K562 (cell line): ENCODE results near the gene SOAT2. TPM values are rescaled to one million over a fixed set of nuclear protein-coding genes. Genes with fewer than 3 reads are reported as not detected.

Experiments
- ATAC-seq: fragments of 200-7000 bp; cut with Tn5 transposase; 3 replicates; pipeline ENCODE4 v1.9.1; 2020; ENCODE audit warnings: moderate library complexity
- BruUV-seq: library from RNA; stranded (reverse); fragments of 400-500 nt; replicated peaks from 2 replicates; lab custom pipeline; 2021; lab: Mats Ljungman, UMichigan
- CTCF ChIA-PET: fragments of 300-600 bp; formaldehyde crosslinking; extraction: SDS; loops from one replicate; lab custom pipeline; 2021; ENCODE audit warnings: low intra/inter-chr PET ratio; lab: Yijun Ruan, JAX
- POLR2A ChIA-PET: fragments of 300-600, 350-650 bp; sonication (Branson Sonifier 250); formaldehyde crosslinking; extraction: SDS; loops from one replicate; lab custom pipeline; 2021; ENCODE audit warnings: antibody characterized with exemption, inconsistent platforms; lab: Yijun Ruan, JAX
- DNase-seq, 4 experiments: peaks; one replicate each; pipeline versions ENCODE4 v3.0.0 to v3.0.0-alpha.2; 2011 to 2018; ENCODE audit warnings: low spot score in 3 of 4, mixed read lengths in 3 of 4; ENCODE audit errors: extremely low read depth in 1 of 4
- FAIRE-seq: peaks from 2 replicates; lab custom pipeline; 2011; peaks lifted over from hg19 to GRCh38; lab: Jason Lieb, UNC
- H2AFZ ChIP-seq: 2 replicates; pipeline ENCODE4 v1.6.0; 2011; ENCODE audit warnings: low read depth, low read length, control low read depth, inconsistent platforms
- H3K27ac ChIP-seq: fragments of 200-600 bp; 3 replicates; pipeline ENCODE4 v1.8.0; 2011; ENCODE audit warnings: low read depth, mild to moderate bottlenecking, control low read depth, inconsistent platforms, low read length, moderate library complexity, mixed read lengths; ENCODE audit errors: extremely low read depth
- H3K27me3 ChIP-seq, 2 experiments: fragments of 300-600 bp in 1 of 2; 2 replicates in 1 of 2; 3 replicates in 1 of 2; pipeline versions ENCODE4 v1.6.0 to v1.8.0; 2011; ENCODE audit warnings: inconsistent platforms in 2 of 2, low read length in 2 of 2, mild to moderate bottlenecking in 1 of 2, mixed read lengths in 1 of 2, moderate library complexity in 1 of 2; ENCODE audit not compliant: control insufficient read depth in 2 of 2, insufficient read depth in 2 of 2
- H3K36me3 ChIP-seq: fragments of 300-600 bp; 3 replicates; pipeline ENCODE4 v1.8.0; 2011; ENCODE audit warnings: mild to moderate bottlenecking, low read length, inconsistent platforms; ENCODE audit not compliant: control insufficient read depth, insufficient read depth
- H3K4me1 ChIP-seq, 2 experiments: fragments of 200-600 bp in 1 of 2; replicated peaks in 1 of 2; 2 replicates in 1 of 2; 3 replicates in 1 of 2; pipeline versions ENCODE4 v1.5.1 to v1.8.0; 2011; ENCODE audit warnings: inconsistent platforms in 2 of 2, low read length in 2 of 2, mild to moderate bottlenecking in 1 of 2, mixed read lengths in 1 of 2, moderate library complexity in 1 of 2; ENCODE audit not compliant: control insufficient read depth in 2 of 2, insufficient read depth in 2 of 2
- H3K4me2 ChIP-seq: 2 replicates; pipeline ENCODE4 v1.6.1; 2011; ENCODE audit warnings: low read length, control low read depth, inconsistent platforms, mixed read lengths; ENCODE audit not compliant: insufficient read depth
- H3K4me3 ChIP-seq: fragments of 200-600 bp; sonication (generic), shearing (Covaris generic); 2 replicates; pipeline ENCODE4 v1.5.1; 2016; ENCODE audit warnings: control low read depth, inconsistent platforms
- H3K79me2 ChIP-seq: fragments of 200-600 bp; 3 replicates; pipeline ENCODE4 v1.8.0; 2011; ENCODE audit warnings: low read length, inconsistent platforms; ENCODE audit not compliant: control insufficient read depth, insufficient read depth
- H3K9ac ChIP-seq, 2 experiments: 2 replicates each; pipeline versions ENCODE4 v1.6.0 to v1.6.1; 2011; ENCODE audit warnings: low read depth in 2 of 2, low read length in 2 of 2, control low read depth in 1 of 2, inconsistent platforms in 1 of 2, mild to moderate bottlenecking in 1 of 2, mixed read lengths in 1 of 2; ENCODE audit not compliant: insufficient read depth in 1 of 2
- H3K9me1 ChIP-seq: one replicate; pipeline ENCODE4 v1.6.0; 2011; ENCODE audit warnings: inconsistent platforms, mild to moderate bottlenecking, low read length, moderate library complexity; ENCODE audit not compliant: control insufficient read depth, insufficient read depth
- H3K9me3 ChIP-seq: replicated peaks from 2 replicates; pipeline ENCODE4 v1.5.1; 2011; ENCODE audit warnings: low read depth, low read length, inconsistent platforms; ENCODE audit not compliant: control insufficient read depth, insufficient read depth
- H4K20me1 ChIP-seq: replicated peaks from 2 replicates; pipeline ENCODE4 v1.6.1; 2011; ENCODE audit warnings: low read length, inconsistent platforms, mixed read lengths; ENCODE audit not compliant: control insufficient read depth, insufficient read depth
- CEBPZ ChIP-seq: fragments of 150-350 bp; IDR thresholded peaks from 2 replicates; pipeline ENCODE4 v1.6.1; 2014; ENCODE audit warnings: low read depth, mild to moderate bottlenecking, low read length, borderline replicate concordance
- ZBED1 ChIP-seq: IDR thresholded peaks from 2 replicates; pipeline ENCODE4 v1.6.1; 2014
- ZBTB40 ChIP-seq, 2 experiments: fragments of 450-650 bp in 1 of 2; sonication (generic) in 1 of 2; formaldehyde crosslinking in 1 of 2; IDR thresholded peaks; 2 replicates each; pipeline versions ENCODE4 v1.7.1 to v1.9.0; 2016 to 2022; ENCODE audit warnings: inconsistent platforms in 1 of 2, mild to moderate bottlenecking in 1 of 2, missing genetic modification reagents in 1 of 2
- ZNF175 ChIP-seq: fragments of 200-800 bp; sonication (Bioruptor generic); IDR thresholded peaks from 2 replicates; pipeline ENCODE4 v1.6.1; 2016; ENCODE audit warnings: low read depth, mild to moderate bottlenecking, missing genetic modification characterization, missing compliant biosample characterization
- WGBS: fragments of 100-300 bp; shearing (Covaris generic); methylation state at CpG from one replicate; pipeline ENCODE4 v1.1.6; 2016; ENCODE audit warnings: low coverage, mixed read lengths; ENCODE audit not compliant: insufficient coverage; ENCODE audit errors: missing lambda C conversion rate; 5-methylcytosine and 5-hydroxymethylcytosine counted together
- in situ Hi-C: fragments of 300-500 bp; cut with MboI; formaldehyde crosslinking; loops from 4 replicates; pipeline ENCODE4 v1.15.0; 2018; ENCODE audit warnings: inconsistent platforms, mixed read lengths
- intact Hi-C: fragments of 100-400 bp; cut with micrococcal nuclease; formaldehyde crosslinking; loops from 2 replicates; pipeline ENCODE4 v1.14.2; 2022
- polyA plus RNA-seq, 8 experiments: library from polyadenylated mRNA; depleted of rRNA in 4 of 8; stranded (reverse) in 5 of 8; unstranded in 3 of 8; fragments of >200 nt; fragmentation: Nextera tagmentation in 2 of 8; fragmentation: Illumina TruSeq in 1 of 8; extraction: Ambion mirVana in 2 of 8; extraction: Trizol in 1 of 8; gene quantifications; 2 replicates each; pipeline versions ENCODE4 v1.2.1 to v1.2.3, GENCODE V29; 2011 to 2014; ENCODE audit warnings: inconsistent platforms in 1 of 8, missing spikeins in 1 of 8
- total RNA-seq, 7 experiments: library from RNA; depleted of rRNA in 6 of 7; stranded (reverse); fragments of >200 nt in 6 of 7; fragmentation: Illumina TruSeq in 2 of 7; extraction: Trizol in 2 of 7; gene quantifications; 2 replicates each; pipeline versions ENCODE4 v1.2.1 to v1.2.3, GENCODE V29; 2011 to 2021; ENCODE audit warnings: low replicate concordance in 1 of 7

Gene SOAT2
- total and polyA plus RNA-seq, 9 of the 15 experiments (the other 6 are each of a cell fraction or from before 2014, with no cell fraction given): 0.04 TPM; not detected in 8

GRCh38 chr12:53101931-53102781, 1.1 kb upstream of the SOAT2 start:
- intact Hi-C loops: no loop called here
- H3K27me3 ChIP-seq: no peaks in the 10 kb centered on the region; a peak in 1 of 5 replicates
- peaks cover 6% of the 10 kb centered on the region for H3K9me1 ChIP-seq
- ChIA-PET POLR2A (interaction anchor here (0.6 to 2.0 kb wide), 8 partner anchors 10 to 36 kb away, joined by 3 to 9 read pairs (median 3); partner anchors contain the start of gene SPRYD3), CTCF (no interaction called here)
- H3K36me3 ChIP-seq: no peaks in the 10 kb centered on the region
- FAIRE-seq: no peak
- peak overlapping the region in 1 of 2 experiments; percentile 57; a peak in 1 of 4 replicates for H3K9ac ChIP-seq
- no peaks in the 10 kb centered on the region for H3K9me3 ChIP-seq
- no peaks in the 10 kb centered on the region for H4K20me1 ChIP-seq
- H3K27ac ChIP-seq: no peak overlapping the region
- ATAC-seq: no peak
- DNase-seq: peak in 1 of 4 experiments; percentile 2
- in situ Hi-C loops: loop anchor here (5.0 kb wide), 1 partner anchor 35 kb away; no protein-coding TSS in a partner anchor
- no peak overlapping the region for H3K4me2 ChIP-seq
- BruUV-seq: no TSS peak
- TF ChIP-seq CEBPZ: no peak
- TF ChIP-seq ZNF175: no peak
- no peak for TF ChIP-seq ZBED1
- peak; percentile 41; the same call in 1 of the 2 replicates for TF ChIP-seq ZBTB40 (IDR thresholded peaks at IDR 0.05)
- peak; percentile 43; the same call in 1 of the 2 replicates for TF ChIP-seq ZBTB40 (CRISPR knock-in tag; IDR thresholded peaks at IDR 0.05)
- 60% methylated on average over 10 of the region's 12 CpGs for WGBS
- H3K79me2 ChIP-seq: no peaks in the 10 kb centered on the region
- H3K4me1 ChIP-seq: peaks cover 40 to 42% of the 10 kb centered on the region in 2 experiments
- peak overlapping the region; percentile 41 for H2AFZ ChIP-seq
- no peak overlapping the region for H3K4me3 ChIP-seq
